ENCODE results near the gene NDUFV3. TPM values are rescaled to one million over a fixed set of nuclear protein-coding genes. Genes with fewer than 3 reads are reported as not detected.

NDUFV3 gene
- total and polyA plus RNA-seq, 2 of the 8 experiments (the other 6 are each of a cell fraction or from before 2014, with no cell fraction given) = 17.0 to 44.4 TPM

DNA sequence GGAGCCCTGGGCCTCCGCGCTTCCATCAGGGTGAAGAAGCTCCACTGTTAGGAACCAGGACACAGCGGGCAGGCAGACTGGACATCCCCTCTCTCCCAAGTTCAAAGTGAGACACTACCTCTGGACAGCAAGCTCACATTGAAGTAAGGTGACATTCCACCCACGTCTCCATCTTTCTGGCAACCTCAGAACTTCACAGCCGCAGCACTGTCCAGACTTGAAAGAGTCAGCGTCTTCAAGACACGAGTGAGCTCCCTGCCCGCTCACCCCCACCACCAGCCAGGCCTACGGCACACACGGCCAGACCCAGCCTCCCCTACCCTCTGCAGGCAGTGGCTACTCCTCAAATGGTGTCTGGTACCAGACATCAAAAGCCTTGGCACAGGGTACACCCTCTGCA is 24.9 kb upstream of the NDUFV3 start:
- no peak overlapping the region for H3K14ac ChIP-seq (ENCODE audit: insufficient read length)
- H2BK15ac ChIP-seq (ENCODE audit: low read length) = no peak overlapping the region
- no peak overlapping the region for H2AK5ac ChIP-seq (ENCODE audit: low read depth, low read length)
- no peak overlapping the region for H2AFZ ChIP-seq (ENCODE audit: low read length)
- DNase-seq (ENCODE audit: low read depth in 1 of 2, low spot score in 2 of 2) (no peak), FAIRE-seq (no peak)
- 0 out of 2 replicates have a peak, but pooled peaks cover 2% of the 10 kb centered on the region for H3K23me2 ChIP-seq (ENCODE audit: low read depth, low read length)
- no peaks in the 10 kb centered on the region for H3K9me3 ChIP-seq (ENCODE audit: insufficient read depth in 2 of 2, low read depth in 1 of 2, low read length in 1 of 2)
- H3K4ac ChIP-seq (replicated peaks; ENCODE audit: insufficient read length, low read depth, low read length) = no peak overlapping the region
- H3K23ac ChIP-seq (ENCODE audit: insufficient read length) = no peak overlapping the region
- H3K27me3 ChIP-seq (replicated peaks in 1 of 4; ENCODE audit: control insufficient read depth in 3 of 4, extremely low read depth in 1 of 4, insufficient read depth in 3 of 4, low read length in 3 of 4) = no peaks in the 10 kb centered on the region
- H2BK12ac ChIP-seq (ENCODE audit: low read depth, low read length) = no peak overlapping the region
- H3K36me3 ChIP-seq (ENCODE audit: control insufficient read depth in 2 of 4, insufficient read depth in 4 of 4, low read length in 3 of 4) = peaks cover 16 to 56% (median 43%) of the 10 kb centered on the region in 4 experiments
- H3K4me3 ChIP-seq (ENCODE audit: extremely low read depth in 1 of 4, insufficient read depth in 2 of 4, low read depth in 3 of 4, low read length in 4 of 4) = no peak overlapping the region
- no peak overlapping the region for H4K91ac ChIP-seq (replicated peaks; ENCODE audit: insufficient read length, low read length)
- no peak overlapping the region for H4K8ac ChIP-seq (ENCODE audit: extremely low read depth, insufficient read depth, low read length)
- CTCF ChIA-PET (ENCODE audit: partially characterized antibody) = no interaction called here
- H2BK120ac ChIP-seq (replicated peaks; ENCODE audit: low read depth, low read length) = no peak overlapping the region
- H3K79me1 ChIP-seq (ENCODE audit: low read depth, low read length) = peaks cover 19% of the 10 kb centered on the region
- POLR2A ChIA-PET (ENCODE audit: partially characterized antibody) = interaction anchor here (1.3 to 2.6 kb wide), 5 partner anchors 8 to 16 kb away, joined by 4 to 11 read pairs (median 6); no protein-coding TSS in a partner anchor
- WGBS, 2 experiments (ENCODE audit: extremely low coverage in 1 of 2, insufficient coverage in 1 of 2, insufficient read length in 1 of 2, insufficient replicate concordance in 2 of 2, low coverage in 1 of 2, low lambda C conversion rate in 2 of 2, missing lambda C conversion rate in 1 of 2) = 94% methylated on average over 10 of the region's 10 CpGs; no CpG with 5 or more reads in 1 of the 2 experiments
- no peak overlapping the region; the same call in 1 of the 2 replicates for H2BK5ac ChIP-seq (ENCODE audit: low read depth, low read length)
- H2BK20ac ChIP-seq (ENCODE audit: low read length) = no peak overlapping the region
- no peak overlapping the region for H3K56ac ChIP-seq (replicated peaks; ENCODE audit: insufficient read length, low read depth, low read length)
- H3K4me1 ChIP-seq (replicated peaks in 1 of 4; ENCODE audit: control insufficient read depth in 3 of 4, insufficient read depth in 4 of 4, low read length in 3 of 4) = no peaks in the 10 kb centered on the region; a peak in 1 of 7 replicates
- peaks cover 23 to 44% of the 10 kb centered on the region in 2 experiments for H4K20me1 ChIP-seq (replicated peaks in 1 of 2; ENCODE audit: control insufficient read depth in 1 of 2, insufficient read depth in 2 of 2, low read length in 2 of 2)
- H3K4me2 ChIP-seq (ENCODE audit: insufficient read depth in 1 of 2, low read depth in 2 of 2, low read length in 2 of 2) = no peak overlapping the region
- no peak overlapping the region for H3K27ac ChIP-seq (ENCODE audit: low read depth, low read length)
- no peak overlapping the region for H3K9ac ChIP-seq (replicated peaks in 1 of 4; ENCODE audit: extremely low read depth in 1 of 4, low read depth in 3 of 4, low read length in 3 of 4)
- no peak overlapping the region for H3K18ac ChIP-seq (ENCODE audit: extremely low read depth, low read length)
- H3K79me2 ChIP-seq (ENCODE audit: control insufficient read depth in 1 of 2, insufficient read depth in 2 of 2, low read length in 2 of 2) = peaks cover 15 to 78% of the 10 kb centered on the region in 2 experiments; a peak in 3 of 4 replicates
- no peak overlapping the region for H4K5ac ChIP-seq (ENCODE audit: insufficient read length, low read depth, low read length)
- TF ChIP-seq TCF12 (IDR thresholded peaks at IDR 0.05; ENCODE audit: low read depth, low read length) (no peak), NANOG (IDR thresholded peaks at IDR 0.05; ENCODE audit: insufficient read depth, low read depth, low read length, poor library complexity, severe bottlenecking) (no peak), POLR2A (IDR thresholded peaks at IDR 0.05; ENCODE audit: control extremely low read depth in 1 of 2, low read depth in 2 of 2, low read length in 2 of 2) (no peak), MAFK (IDR thresholded peaks at IDR 0.05; ENCODE audit: low read depth, low read length) (no peak), CEBPB (IDR thresholded peaks at IDR 0.05; ENCODE audit: low read depth, low read length) (no peak), CBX5 (IDR thresholded peaks at IDR 0.05; ENCODE audit: low read depth, low read length) (no peak), TBP (IDR thresholded peaks at IDR 0.05; ENCODE audit: low read depth, low read length) (no peak), POLR2AphosphoS5 (IDR thresholded peaks at IDR 0.05; ENCODE audit: low read depth, low read length) (no peak), SP2 (IDR thresholded peaks at IDR 0.05; ENCODE audit: low read length) (no peak), ZNF274 (IDR thresholded peaks at IDR 0.05; ENCODE audit: borderline replicate concordance, extremely low read depth, low read length) (no peak), RXRA (IDR thresholded peaks at IDR 0.05; ENCODE audit: insufficient read depth, low read depth, low read length) (no peak), HDAC6 (IDR thresholded peaks at IDR 0.05; ENCODE audit: low read depth, low read length) (no peak), SRF (IDR thresholded peaks at IDR 0.05; ENCODE audit: low read depth, low read length) (no peak)
- TF ChIP-seq, protein P1, sequence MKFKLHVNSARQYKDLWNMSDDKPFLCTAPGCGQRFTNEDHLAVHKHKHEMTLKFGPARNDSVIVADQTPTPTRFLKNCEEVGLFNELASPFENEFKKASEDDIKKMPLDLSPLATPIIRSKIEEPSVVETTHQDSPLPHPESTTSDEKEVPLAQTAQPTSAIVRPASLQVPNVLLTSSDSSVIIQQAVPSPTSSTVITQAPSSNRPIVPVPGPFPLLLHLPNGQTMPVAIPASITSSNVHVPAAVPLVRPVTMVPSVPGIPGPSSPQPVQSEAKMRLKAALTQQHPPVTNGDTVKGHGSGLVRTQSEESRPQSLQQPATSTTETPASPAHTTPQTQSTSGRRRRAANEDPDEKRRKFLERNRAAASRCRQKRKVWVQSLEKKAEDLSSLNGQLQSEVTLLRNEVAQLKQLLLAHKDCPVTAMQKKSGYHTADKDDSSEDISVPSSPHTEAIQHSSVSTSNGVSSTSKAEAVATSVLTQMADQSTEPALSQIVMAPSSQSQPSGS (IDR thresholded peaks at IDR 0.05; ENCODE audit: low read length) = no peak

All from H1 (cell line).